ENCODE measurements around the gene SFTPA1.
A peak's percentile ranks its signal among the peaks of the same experiment; 100 is the strongest.
"Not testable (repeated sequence)": the region's sequence is repeated elsewhere in the genome, so short reads cannot be mapped to it uniquely, and the experiment has no call there.

Gene SFTPA1

GRCh38 chr10:79610601-79611191, at the start of gene SFTPA1:
SFTPA1 (plus strand) TSS chr10:79610939; CDS start chr10:79611826, 887 bp downstream.
- no peak for DNase-seq

DNA sequence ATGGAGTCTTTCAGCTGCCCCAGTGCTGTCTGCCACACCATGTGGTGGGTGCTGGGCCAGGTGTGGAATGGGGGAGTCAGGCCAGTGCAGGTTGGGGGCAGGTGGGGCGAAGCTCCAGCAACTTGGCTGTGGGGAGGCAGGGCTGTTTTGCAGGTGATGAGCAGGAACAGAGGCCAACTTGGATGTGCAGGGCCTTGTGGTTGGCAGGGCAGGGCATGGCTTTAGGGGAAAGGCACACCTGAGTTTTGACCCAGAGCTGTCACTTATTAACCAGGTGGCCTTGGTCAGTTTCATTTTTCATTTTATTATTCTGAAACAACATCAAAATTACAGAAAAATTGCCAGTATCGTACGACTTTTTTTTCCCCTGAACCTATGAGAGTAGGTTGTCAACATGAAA, 49.5 kb upstream of the SFTPA1 start:
- DNase-seq: no peak

- no peak for DNase-seq
Observed at GRCh38 chr10:79562135-79562756, 48.5 kb upstream of the SFTPA1 start.

DNA sequence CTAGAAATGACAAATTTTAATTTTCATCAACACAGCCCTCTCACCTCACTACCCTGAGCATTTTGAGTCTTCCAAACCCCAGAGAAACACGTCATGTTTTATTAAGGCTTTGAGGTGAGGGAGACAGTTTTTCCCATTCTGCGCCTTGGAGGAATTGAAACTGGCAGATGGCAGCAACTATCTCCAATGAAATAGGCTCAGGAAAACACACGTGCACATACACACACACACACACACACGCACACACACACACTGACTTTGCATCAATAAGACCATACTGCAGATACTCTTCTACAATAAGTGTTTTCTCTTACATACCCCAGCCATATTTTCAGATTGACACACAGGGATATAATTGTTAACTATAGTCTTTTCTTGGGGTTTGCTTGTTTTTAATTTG, 47.3 kb upstream of the SFTPA1 start:
- DNase-seq: no peak

DNA sequence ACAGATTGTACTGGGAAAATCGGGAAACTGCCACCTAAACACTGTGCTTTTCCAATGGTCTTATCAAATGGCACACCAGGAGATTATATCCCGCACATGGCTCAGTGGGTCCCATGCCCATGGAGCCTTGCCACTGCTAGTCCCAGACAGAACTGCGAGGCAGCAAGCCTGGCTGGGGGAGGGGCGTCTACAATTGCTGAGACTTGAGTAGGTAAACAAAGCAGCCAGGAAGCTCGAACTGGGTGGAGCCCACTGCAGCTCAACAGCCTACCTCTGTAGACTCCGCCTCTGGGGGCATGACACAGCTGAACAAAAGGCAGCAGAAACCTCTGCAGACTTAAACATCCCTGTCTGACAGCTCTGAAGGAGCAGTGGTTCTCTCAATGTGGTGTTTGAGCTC, 40.1 kb upstream of the SFTPA1 start:
- not testable (repeated sequence) for DNase-seq

GRCh38 chr10:79579361-79579760, 31.4 kb upstream of the SFTPA1 start:
- no peak for DNase-seq

GRCh38 chr10:79581044-79581443, 29.7 kb upstream of the SFTPA1 start:
- no peak for DNase-seq

DNA sequence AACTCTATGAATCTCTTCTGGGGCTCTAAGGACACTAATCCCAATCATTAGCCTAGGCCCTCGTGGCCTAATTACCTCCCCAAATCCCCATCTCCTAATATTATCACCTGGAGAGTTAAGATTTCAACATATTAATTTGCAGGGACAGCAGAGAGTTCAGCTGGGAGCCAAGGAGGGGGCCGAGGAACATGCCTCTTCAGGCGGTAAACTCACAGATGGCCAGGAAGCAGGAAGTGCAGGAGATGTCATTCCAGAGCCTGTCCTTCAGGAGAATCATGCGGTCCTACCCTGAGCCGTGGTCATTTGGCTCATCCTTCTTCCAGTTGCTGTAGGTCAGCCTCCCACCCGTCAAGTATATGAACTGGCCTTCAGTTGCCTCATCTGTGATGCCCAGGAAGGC, 28.6 kb upstream of the SFTPA1 start:
- no peak for DNase-seq

GRCh38 chr10:79582954-79583353, 27.8 kb upstream of the SFTPA1 start:
- not testable (repeated sequence) for DNase-seq

- DNase-seq: no peak
Observed at GRCh38 chr10:79583488-79584024, 27.2 kb upstream of the SFTPA1 start.

- no peak for DNase-seq
Observed at GRCh38 chr10:79585870-79586527, 24.7 kb upstream of the SFTPA1 start.

DNA sequence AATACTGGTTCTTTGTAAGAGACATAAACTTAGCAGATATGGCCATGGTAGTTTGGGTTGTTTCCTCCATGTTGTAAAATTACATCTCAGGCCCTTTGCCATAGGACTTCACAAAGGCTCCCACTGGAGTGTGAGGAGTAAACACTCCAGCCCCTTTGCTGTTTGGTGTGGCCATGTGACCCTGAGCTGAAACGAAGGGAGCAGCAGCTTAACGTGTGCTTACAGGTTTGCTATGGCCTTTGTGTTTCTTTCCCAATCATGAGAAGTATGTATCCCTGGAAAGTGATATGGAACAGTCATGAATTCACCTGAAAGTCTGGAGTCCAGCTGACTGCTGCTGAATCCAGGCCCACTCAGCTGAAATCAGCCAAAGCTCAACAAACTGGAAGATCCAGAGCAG, 23.8 kb upstream of the SFTPA1 start:
- no peak for DNase-seq

GRCh38 chr10:79588800-79589199, 21.9 kb upstream of the SFTPA1 start:
- no peak for DNase-seq

DNA sequence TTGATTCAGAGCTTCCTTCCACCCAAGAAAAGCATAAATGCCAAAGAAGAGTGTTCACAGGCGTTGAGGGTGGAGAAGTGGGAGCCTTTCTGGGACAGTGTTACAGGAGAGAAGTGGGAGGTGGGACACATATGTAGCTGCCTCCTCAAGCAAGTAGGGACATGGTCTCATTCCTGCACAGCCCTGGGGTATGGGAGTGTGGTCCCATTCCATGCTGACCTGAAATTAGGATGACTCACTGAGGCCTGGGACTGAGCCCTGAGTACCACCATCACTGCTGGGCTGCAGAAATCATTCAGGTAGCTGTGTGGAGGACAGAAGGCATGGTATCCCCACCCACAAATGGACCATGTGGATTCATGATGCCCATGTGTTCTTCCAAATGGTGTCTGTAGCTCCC, 17.4 kb upstream of the SFTPA1 start:
- DNase-seq: no peak

DNA sequence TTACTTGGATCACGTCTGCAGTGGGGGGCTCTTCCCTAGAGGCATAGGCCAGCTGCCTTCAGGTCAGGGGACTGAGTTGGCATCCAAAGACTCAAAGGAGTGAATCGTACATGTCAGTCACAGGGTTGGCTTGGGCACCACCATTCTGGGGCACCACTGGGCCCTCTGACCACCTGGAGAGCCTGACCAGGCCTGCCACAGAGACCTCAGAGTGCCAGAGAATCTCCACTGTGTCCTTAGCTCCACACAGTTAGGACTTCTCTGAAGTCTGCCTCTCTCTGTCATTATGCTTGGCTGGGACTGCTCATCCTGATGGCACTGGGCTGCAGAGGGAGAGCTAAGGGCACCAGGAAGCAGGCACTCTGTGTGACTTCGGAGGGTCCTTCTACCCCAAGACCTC, 16.2 kb upstream of the SFTPA1 start:
- DNase-seq: not testable (repeated sequence)

DNA sequence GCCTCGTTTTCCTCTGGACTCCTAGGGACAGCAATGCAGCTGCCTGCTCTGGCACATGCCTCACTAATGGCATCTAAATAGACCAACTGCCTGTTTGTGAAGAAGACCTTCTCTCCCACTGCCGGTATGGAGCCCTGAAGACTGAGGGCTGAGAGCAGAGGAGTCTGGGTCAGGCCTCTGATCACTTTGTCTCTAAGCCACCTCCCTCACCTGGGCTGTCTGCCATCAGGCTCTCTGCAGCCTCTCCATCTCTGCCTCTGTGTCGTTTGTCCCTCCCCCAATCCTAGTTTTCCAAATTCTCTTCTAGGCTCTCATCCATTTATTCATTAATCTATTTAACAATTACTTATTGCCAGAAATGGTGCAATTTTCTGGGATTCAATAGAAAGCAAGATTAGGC, 15.2 kb upstream of the SFTPA1 start:
- DNase-seq: no peak

GRCh38 chr10:79599644-79600043, 11.1 kb upstream of the SFTPA1 start:
- DNase-seq: not testable (repeated sequence)

DNA sequence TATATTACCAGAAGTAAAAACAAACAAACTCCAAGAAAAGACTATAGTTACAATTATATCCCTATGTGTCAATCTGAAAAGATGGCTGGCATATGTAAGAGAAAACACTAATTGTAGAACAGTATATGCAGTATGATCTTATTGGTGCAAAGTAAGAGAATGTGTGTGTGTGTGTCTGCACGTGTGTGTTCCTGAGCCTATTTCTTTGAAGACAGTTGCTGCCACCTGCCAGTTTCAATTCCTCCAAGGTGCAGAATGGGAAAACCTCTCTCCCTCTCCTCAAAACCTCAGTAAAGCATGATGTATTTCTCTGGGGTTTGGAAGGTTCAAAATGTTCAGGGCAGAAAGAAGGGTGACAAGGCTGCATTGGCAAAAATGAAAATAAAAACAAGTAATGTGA, 8.8 kb upstream of the SFTPA1 start:
- DNase-seq: no peak

DNA sequence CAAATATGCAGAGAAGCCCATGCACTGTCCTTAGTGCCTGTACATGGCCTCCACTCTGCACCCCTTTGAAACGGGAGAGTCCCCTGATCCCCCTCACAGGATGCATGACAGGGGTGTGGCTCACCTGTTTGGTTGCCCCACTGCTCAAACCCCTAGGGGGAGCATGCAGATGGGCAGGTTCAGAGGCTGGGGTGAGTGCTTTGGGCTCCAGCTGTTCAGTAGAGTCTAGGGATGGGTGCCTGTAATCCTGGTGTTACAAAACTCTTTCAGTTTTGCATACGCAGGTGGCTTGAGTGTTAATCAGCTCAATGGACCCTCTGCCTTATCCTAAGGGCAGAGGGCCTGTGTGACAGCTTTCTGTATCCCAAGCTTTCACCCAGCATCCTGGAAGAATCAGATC, 7.8 kb upstream of the SFTPA1 start:
- DNase-seq: no peak

- DNase-seq: no peak
Observed at GRCh38 chr10:79604294-79604693, 6.4 kb upstream of the SFTPA1 start.

GRCh38 chr10:79605308-79605707, 5.4 kb upstream of the SFTPA1 start:
- no peak for DNase-seq

- DNase-seq: peak; percentile 1
Observed at GRCh38 chr10:79608505-79609375, 2.0 kb upstream of the SFTPA1 start.

All from NCI-H1105 treated with DMSO at 0.1 percent for 48 hours (cell line).